Stimulated activated CD8-positive, alpha-beta memory T cell treated with anti-CD3 and anti-CD28 coated beads, Interleukin-4, amount 100 ng/mL, for 48 hours (primary cell): Measurements from ENCODE around the gene OR1Q1.
"Not testable (repeated sequence)": the region's sequence is repeated elsewhere in the genome, so short reads cannot be mapped to it uniquely, and the experiment has no call there.

Source experiments
- DNase-seq: peaks from one replicate; pipeline ENCODE4 v3.0.0-alpha.2; 2020

OR1Q1 gene

DNA sequence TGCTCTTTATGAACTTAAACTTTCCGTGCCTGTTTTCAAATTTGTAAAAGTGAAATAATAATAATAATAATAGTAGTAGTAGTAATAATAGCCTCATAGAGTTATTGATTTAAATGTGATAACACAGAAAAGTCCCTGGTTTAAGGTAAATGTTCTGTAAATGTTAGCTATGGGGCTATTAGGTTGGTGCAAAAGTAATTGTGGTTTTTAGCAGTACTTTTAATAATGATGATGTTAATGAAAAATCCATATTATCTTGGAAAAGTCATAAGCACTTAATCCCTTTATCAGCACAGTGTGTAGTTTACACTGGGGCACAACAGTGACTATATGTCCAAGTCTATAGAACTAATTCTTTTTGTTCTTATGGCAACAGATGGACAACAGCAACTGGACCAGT lies at the start of gene OR1Q1:
Gene OR1Q1 (plus strand): TSS at position 377 of the 400 bp plus-strand sequence. CDS start 0 bp downstream, at position 377.
- DNase-seq, result no peak

- DNase-seq, result no peak
Observed at GRCh38 chr9:122567901-122568300, 46.6 kb upstream of the OR1Q1 start.

DNA sequence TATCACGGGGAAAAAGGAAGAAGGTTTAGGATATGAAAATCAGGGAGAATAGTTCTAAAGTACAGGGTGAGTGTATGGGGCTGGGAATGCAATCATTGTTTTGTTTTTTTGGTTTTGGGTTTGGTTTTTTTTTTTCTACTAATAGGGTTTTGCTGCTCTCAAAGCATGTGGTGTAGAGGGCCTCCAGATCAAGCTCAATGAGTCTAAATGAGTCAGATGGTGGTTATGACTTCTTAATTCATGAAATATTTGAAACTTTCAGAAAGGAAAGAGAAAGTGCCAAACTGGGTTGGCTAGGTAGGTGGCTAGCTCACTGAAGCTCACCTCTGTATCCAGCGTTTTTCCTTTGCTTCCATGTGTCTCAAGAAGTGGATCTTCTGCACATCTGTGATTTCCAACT lies 42.1 kb upstream of the OR1Q1 start:
- DNase-seq, result no peak

DNA sequence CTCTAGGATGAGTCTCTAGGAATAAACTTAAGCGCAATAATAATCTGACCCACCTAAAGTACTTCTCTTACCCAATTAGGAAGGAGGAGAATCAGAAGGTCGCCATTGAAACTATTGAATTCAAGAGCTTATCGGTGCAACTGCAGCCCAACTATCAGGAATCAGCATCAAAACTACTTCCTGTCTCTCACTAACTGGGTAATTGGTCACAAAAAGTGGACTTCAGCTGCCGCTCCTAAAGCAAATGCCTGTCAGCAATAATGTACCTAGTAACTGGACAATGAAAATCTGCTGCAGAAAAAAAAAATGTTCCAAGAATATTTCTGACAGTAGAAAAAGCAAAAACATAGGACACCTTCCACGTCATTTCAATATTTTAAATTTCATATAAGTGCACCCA lies 34.7 kb upstream of the OR1Q1 start:
- DNase-seq, result no peak

- no peak for DNase-seq
Observed at GRCh38 chr9:122580360-122580759, 34.2 kb upstream of the OR1Q1 start.

DNA sequence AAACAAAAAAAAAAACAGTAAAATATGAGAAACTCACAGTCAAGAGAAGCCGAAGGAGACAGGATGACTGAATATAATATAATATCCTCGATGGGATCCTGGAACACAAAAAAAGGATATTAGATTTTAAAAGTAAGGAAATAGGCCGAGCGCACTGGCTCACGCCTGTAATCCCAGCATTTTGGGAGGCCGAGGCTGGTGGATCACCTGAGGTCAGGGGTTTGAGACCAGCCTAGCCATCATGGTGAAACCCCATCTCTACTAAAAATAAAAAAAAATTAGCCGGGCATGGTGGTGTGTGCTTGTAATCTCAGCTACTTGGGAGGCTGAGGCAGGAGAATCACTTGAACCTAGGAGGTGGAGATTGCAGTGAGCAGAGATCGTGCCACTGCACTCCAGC lies 31.3 kb upstream of the OR1Q1 start, which contains the start of gene OR1L8:
Gene OR1L8 (minus strand): TSS at position 101 of the 400 bp plus-strand sequence. CDS start 14,907 bp downstream, outside the sequence.
- not testable (repeated sequence) for DNase-seq

- DNase-seq, result no peak
Observed at GRCh38 chr9:122605691-122606090, 8.8 kb upstream of the OR1Q1 start.

DNA sequence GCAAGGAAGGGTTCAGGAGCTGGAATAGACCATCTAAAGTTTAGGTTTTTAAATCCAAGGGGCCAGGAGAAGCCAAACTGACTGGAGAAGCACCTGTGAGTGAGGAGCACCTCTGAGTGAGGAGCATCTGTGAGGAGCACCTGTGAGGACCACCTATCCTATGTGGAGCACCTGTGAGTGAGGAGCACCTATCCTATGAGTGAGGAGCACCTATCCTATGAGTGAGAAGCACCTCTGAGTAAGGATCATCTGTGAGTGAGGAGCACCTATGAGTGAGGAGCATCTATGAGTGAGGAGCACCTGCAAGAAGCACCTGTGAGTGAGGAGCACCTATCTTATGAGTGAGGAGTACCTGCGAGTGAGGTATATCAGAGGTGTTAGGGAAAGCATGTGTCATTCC lies 8.0 kb upstream of the OR1Q1 start:
- no peak for DNase-seq

GRCh38 chr9:122609804-122610203 lies 4.7 kb upstream of the OR1Q1 start:
- no peak for DNase-seq

DNA sequence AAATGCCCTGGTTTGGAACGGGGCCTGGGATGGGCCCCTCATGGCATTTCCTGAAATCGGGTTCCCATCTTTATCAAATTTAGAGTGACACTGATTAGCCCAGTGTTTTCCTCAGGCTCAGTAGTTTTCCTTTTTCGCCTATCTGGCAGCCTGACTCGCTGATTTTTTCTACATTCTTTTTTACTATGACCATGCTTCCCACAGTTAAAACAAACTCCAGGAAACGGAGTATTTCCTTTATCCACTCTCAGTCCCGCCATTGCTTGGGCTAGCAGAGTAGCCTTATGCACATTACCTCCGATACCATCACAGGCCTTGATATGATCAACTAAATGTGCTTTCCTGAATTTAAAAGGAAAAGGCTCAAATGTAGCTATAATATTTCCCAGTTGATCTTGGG lies 5.5 kb downstream of the OR1Q1 start:
- no peak for DNase-seq

DNA sequence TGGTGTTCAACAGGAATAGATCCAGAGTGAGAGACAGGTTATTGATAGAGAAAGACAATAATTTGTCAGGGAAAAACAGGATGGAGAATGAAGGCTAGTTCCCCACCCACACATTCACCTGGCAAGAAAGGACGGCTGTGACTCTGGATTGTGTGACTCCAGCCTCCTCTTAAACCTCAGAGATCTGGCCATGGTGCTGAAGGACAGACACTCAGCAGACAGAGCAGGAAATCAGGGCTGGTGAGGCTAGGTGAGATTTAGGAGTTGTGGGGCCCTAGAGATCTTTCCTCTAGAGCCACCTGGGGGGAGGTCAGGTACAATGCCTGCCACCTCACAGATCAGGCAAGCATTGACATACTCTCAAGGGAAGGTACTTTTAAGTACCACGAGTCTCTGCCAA lies 27.7 kb downstream of the OR1Q1 start:
- DNase-seq, result no peak

- no peak for DNase-seq
Observed at GRCh38 chr9:122656378-122656777, 41.8 kb downstream of the OR1Q1 start.

- no peak for DNase-seq
Observed at GRCh38 chr9:122657527-122657926, 43.0 kb downstream of the OR1Q1 start, which contains the start of gene OR1B1. Gene OR1B1 (minus strand): TSS chr9:122657627.

DNA sequence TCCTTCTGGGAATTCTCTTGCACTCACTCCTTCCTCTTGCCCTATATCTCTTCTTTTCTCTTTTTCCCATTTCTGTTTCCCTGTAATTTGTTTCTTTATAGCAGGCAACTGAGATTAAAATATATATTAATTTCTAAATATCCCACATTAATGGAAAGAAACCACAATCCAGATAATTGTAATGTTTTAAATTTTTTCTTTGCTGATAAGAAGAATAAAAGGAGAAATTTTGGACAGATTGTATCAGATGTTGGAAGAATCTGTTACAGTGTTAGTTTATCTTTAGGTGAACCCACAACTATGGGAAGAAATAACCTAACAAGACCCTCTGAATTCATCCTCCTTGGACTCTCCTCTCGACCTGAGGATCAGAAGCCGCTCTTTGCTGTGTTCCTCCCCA lies 46.9 kb downstream of the OR1Q1 start, which contains the start of gene OR1L1:
Gene OR1L1 (plus strand): TSS at position 301 of the 400 bp plus-strand sequence. CDS start 0 bp downstream, at position 301.
- no peak for DNase-seq
